IPS-18a (cell line): ENCODE measurements around the gene TRIP6.
"Not testable (repeated sequence)": the region's sequence is repeated elsewhere in the genome, so short reads cannot be mapped to it uniquely, and the experiment has no call there.

Experiments
- H3K27ac ChIP-seq: one replicate; pipeline ENCODE4 v1.5.1; 2013; ENCODE audit warnings: low read length
- H3K27me3 ChIP-seq: one replicate; pipeline ENCODE4 v1.6.1; 2013; ENCODE audit warnings: mild to moderate bottlenecking, low read length; ENCODE audit not compliant: control insufficient read depth, insufficient read depth
- H3K36me3 ChIP-seq: one replicate; pipeline ENCODE4 v1.6.1; 2013; ENCODE audit warnings: low read depth, low read length; ENCODE audit not compliant: control insufficient read depth
- H3K4me1 ChIP-seq: one replicate; pipeline ENCODE4 v1.6.1; 2013; ENCODE audit warnings: low read depth, low read length; ENCODE audit not compliant: control insufficient read depth
- H3K4me3 ChIP-seq: one replicate; pipeline ENCODE4 v1.5.1; 2013; ENCODE audit warnings: low read length
- H3K9ac ChIP-seq: one replicate; pipeline ENCODE4 v1.6.1; 2013; ENCODE audit warnings: mild to moderate bottlenecking, low read length, moderate library complexity
- H3K9me3 ChIP-seq: one replicate; pipeline ENCODE4 v1.6.1; 2013; ENCODE audit warnings: low read depth, low read length; ENCODE audit not compliant: control insufficient read depth

The TRIP6 gene

DNA sequence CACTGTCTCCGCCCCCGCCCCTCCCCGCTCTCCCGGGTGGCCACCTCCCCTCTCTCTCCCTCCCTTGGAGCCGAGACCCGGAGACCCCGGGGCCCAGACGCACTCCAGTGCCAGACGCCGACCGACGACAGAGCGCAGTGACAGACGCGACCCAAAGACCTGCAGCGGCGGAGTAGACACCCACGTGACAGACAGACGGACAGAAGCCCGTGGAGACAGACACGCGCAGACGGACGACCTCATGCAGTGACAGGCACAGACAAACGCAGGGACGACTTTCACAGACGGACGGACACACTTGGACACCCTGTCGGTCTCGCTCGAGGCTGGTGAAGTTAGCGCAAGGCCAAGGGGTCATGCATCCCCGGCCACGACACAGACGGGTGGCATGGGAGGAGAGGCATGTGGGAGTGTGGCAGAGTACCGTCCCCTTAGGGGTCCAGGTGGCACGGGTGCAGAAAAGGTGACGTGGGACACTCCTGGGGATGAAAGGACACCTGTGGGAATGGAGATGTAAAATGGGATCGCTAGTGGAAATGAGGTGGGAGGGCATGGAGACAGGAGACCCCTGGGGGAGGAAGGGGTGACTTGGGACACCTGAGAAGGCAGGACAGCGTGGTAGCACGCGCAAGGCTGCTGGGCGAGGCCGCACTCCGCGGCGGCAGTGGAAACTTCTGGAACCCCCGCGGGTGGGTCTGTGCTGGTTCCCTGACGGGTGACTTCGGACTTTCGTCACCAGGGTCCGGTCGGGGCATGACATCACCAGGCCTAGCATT, 29.0 kb downstream of the TRIP6 start:
- peak overlapping the region; percentile 1 for H3K4me3 ChIP-seq
- peaks cover 19% of the 10 kb centered on the region for H3K27me3 ChIP-seq
- no peak overlapping the region for H3K27ac ChIP-seq
- peaks cover 4% of the 10 kb centered on the region for H3K4me1 ChIP-seq
- no peaks in the 10 kb centered on the region for H3K9me3 ChIP-seq
- no peaks in the 10 kb centered on the region for H3K36me3 ChIP-seq
- no peak overlapping the region for H3K9ac ChIP-seq

DNA sequence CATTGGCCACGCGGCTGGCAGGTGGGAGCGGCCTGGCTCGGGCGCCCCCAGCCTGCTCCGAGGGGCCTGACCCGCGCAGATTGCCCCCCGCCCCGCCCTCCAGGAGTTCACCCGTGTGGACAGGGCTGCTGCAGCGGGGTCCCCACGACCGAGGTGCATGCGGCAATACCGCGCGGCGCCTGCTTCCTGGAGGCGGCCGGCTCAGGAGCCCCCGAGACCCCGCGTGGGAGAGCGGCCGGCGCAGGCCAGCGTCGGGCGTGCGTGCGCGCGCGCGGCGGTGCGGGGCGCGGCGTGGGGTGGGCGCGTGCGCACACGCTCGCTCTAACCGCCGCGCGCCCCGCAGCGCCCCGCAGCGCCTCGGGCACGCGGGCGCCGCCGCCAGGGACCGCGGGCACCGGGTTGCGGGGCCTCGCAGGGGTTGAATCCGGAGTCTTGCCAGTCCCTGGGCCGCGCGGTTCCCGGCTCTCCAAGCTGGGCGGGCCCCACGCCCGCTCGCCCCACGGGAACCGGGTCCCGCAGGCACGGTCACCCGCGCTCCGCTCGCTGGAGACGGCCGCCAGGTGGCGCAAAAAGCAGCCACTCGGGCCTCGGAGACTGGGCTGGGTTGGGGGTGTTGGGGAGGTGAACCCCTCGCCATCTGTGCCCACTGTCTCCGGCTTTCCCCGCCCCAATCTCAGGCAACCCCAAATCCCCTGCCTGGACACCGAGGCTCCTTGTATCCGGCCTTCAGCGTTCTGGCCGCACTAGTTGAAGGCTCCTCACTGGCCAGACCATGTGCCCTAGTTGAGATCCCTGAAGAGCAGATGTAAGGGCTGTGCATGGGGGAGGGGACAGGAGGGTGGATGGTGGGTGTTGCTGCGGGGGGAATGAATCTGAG, 29.8 kb downstream of the TRIP6 start:
- Histone ChIP-seq H3K9ac (no peak overlapping the region), H3K36me3 (no peaks in the 10 kb centered on the region), H3K27ac (no peak overlapping the region), H3K27me3 (peaks cover 19% of the 10 kb centered on the region), H3K4me3 (peak overlapping the region; percentile 1), H3K9me3 (no peaks in the 10 kb centered on the region), H3K4me1 (no peaks in the 10 kb centered on the region)

DNA sequence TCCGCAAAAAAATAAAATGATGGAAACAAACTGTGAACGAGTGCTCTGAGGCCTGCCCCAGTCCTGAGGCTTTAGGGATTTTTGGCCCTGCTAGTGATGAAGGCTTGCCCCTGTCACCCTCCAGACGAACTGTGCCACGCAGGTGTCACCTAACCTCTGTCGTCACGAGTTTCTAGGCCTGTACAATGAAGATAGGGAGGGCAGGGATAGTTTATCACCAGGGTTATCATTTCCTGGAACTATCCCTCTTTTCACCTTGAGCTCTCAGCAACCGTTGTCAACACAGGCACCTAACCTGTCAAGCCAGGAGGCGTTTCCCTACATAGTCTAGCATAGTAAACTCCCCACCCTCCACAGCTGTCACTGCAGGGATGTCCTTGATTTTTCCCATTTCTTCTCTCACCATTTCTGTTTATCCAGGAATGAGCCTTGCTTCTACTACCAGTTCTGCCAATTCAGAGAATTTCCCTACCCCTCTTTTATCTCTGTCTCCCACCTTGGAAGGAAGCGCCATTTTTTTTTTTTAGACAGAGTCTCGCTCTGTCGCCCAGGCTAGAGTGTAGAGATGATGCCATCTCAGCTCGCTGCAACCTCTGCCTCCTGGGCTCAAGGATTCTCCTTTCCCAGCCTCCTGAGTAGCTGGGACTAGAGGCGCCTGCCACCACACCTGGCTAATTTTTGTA, 30.7 kb downstream of the TRIP6 start:
- Histone ChIP-seq H3K36me3 (no peaks in the 10 kb centered on the region), H3K9me3 (no peaks in the 10 kb centered on the region), H3K4me3 (no peak overlapping the region), H3K27ac (no peak overlapping the region), H3K4me1 (no peaks in the 10 kb centered on the region), H3K9ac (no peak overlapping the region), H3K27me3 (peaks cover 19% of the 10 kb centered on the region)

DNA sequence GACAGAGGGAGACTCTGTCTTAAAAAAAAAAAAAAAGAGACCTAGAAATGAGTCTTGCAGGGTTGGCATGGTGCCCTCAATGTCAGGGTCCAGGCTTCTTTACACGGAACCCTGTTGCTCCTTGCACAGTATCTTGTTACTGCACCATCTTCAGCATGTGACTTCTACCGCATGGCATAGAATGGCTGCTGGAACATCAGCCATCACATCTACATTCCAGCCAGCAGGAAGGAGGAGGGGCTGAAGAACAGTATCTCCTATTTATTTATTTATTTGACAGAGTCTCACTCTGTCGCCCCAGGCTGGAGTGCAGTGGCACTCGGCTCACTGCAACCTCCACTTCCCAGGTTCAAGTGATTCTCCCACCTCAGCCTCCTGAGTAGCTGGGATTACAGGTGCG, 32.2 kb downstream of the TRIP6 start:
- H3K9ac ChIP-seq, result no peak overlapping the region
- no peak overlapping the region for H3K4me3 ChIP-seq
- peaks cover 19% of the 10 kb centered on the region for H3K27me3 ChIP-seq
- no peaks in the 10 kb centered on the region for H3K36me3 ChIP-seq
- H3K27ac ChIP-seq, result no peak overlapping the region
- H3K9me3 ChIP-seq, result no peaks in the 10 kb centered on the region
- no peaks in the 10 kb centered on the region for H3K4me1 ChIP-seq

DNA sequence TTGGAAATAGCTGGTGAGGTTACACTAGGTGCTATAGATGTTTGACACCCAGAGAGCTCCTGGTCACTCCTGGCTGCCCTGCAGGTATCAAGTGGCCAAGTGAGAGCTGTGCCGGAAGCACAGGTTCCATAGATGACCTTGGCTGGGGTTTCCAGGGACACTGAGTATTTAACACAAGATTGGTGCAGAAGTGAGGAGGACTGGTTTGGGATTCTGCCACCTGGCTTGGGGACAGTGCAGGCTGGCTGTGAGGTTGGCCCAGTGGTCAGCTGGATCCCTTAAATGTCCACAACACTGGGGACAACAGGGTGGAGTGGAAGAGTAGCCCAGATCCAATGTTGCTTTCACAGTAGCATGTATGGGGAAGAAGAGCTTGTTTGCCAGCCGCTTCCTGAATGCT, 33.8 kb downstream of the TRIP6 start:
- H3K27me3 ChIP-seq, result peaks cover 9% of the 10 kb centered on the region
- no peaks in the 10 kb centered on the region for H3K9me3 ChIP-seq
- no peak overlapping the region for H3K4me3 ChIP-seq
- H3K9ac ChIP-seq, result no peak overlapping the region
- H3K27ac ChIP-seq, result no peak overlapping the region
- H3K4me1 ChIP-seq, result no peaks in the 10 kb centered on the region
- no peaks in the 10 kb centered on the region for H3K36me3 ChIP-seq

- H3K4me3 ChIP-seq, result no peak overlapping the region
- no peaks in the 10 kb centered on the region for H3K4me1 ChIP-seq
- no peaks in the 10 kb centered on the region for H3K27me3 ChIP-seq
- H3K9me3 ChIP-seq, result no peaks in the 10 kb centered on the region
- H3K27ac ChIP-seq, result no peak overlapping the region
- no peak overlapping the region for H3K9ac ChIP-seq
- H3K36me3 ChIP-seq, result no peaks in the 10 kb centered on the region
These were observed 34.7 kb downstream of the TRIP6 start for GRCh38 chr7:100901921-100902332.

GRCh38 chr7:100902638-100903037, 35.5 kb downstream of the TRIP6 start:
- H3K4me3 ChIP-seq, result no peak overlapping the region
- H3K9me3 ChIP-seq, result no peaks in the 10 kb centered on the region
- no peak overlapping the region for H3K27ac ChIP-seq
- no peaks in the 10 kb centered on the region for H3K36me3 ChIP-seq
- H3K9ac ChIP-seq, result no peak overlapping the region
- no peaks in the 10 kb centered on the region for H3K27me3 ChIP-seq
- no peaks in the 10 kb centered on the region for H3K4me1 ChIP-seq

- H3K4me3 ChIP-seq, result no peak overlapping the region
- H3K27me3 ChIP-seq, result no peaks in the 10 kb centered on the region
- no peaks in the 10 kb centered on the region for H3K36me3 ChIP-seq
- H3K9me3 ChIP-seq, result no peaks in the 10 kb centered on the region
- H3K4me1 ChIP-seq, result no peaks in the 10 kb centered on the region
- no peak overlapping the region for H3K9ac ChIP-seq
- H3K27ac ChIP-seq, result no peak overlapping the region
These were observed 41.3 kb downstream of the TRIP6 start for GRCh38 chr7:100908512-100908911.

DNA sequence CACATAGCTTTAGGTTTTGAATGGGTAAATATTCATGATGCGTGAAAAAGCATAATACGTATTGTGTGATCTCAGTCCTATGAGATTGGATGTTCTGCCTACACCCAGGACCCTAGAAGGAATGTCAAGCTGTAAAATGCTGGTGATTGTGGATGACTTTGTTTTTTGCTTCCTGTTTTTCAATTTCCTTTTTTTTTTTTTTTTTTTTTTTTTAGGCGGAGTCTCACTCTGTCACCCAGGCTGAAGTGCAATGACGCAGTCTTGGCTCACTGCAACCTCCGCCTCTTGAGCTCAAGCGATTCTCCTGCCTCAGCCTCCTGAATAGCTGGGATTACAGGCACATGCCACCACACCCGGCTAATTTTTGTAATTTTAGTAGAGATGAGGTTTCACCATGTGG, 43.3 kb downstream of the TRIP6 start:
- H3K9me3 ChIP-seq, H3K4me1 ChIP-seq, H3K9ac ChIP-seq, H3K27me3 ChIP-seq, H3K36me3 ChIP-seq, H3K4me3 ChIP-seq, H3K27ac ChIP-seq: not testable (repeated sequence)

DNA sequence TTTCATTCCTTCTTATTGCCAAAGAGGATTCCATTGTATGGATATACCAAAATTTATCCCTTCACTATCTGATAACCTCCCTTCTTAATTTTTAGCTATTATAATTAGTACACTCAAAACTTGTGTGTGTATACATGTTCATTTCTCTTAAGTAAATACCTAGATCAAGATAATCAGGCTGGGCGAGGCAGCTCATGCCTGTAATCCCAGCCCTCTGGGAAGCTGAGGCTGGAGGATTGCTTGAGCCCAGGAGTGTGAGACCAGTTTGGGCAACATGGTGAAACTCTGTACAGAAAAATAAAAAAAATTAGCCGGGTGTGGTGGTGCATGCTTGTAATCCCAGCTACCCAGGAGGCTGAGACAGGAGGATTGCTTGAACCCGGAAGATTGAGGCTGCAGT, 44.3 kb downstream of the TRIP6 start:
- Histone ChIP-seq H3K27ac (no peak overlapping the region), H3K4me1 (no peaks in the 10 kb centered on the region), H3K4me3 (no peak overlapping the region), H3K9ac (no peak overlapping the region), H3K36me3 (no peaks in the 10 kb centered on the region), H3K9me3 (no peaks in the 10 kb centered on the region), H3K27me3 (no peaks in the 10 kb centered on the region)

- no peak overlapping the region for H3K9ac ChIP-seq
- peaks cover 3% of the 10 kb centered on the region for H3K4me1 ChIP-seq
- H3K36me3 ChIP-seq, result no peaks in the 10 kb centered on the region
- H3K9me3 ChIP-seq, result no peaks in the 10 kb centered on the region
- no peak overlapping the region for H3K4me3 ChIP-seq
- no peaks in the 10 kb centered on the region for H3K27me3 ChIP-seq
- no peak overlapping the region for H3K27ac ChIP-seq
These were observed 47.2 kb downstream of the TRIP6 start for GRCh38 chr7:100914208-100914878.
